DOHH2 (cell line): ENCODE data around the gene STK4.

Experiments used
- CTCF ChIP-seq: fragments of 200-600 bp; sonication (generic); IDR thresholded peaks from one replicate; pipeline ENCODE4 v1.5.1; 2014; ENCODE audit warnings: antibody characterized with exemption, mild to moderate bottlenecking, low read depth, low read length; ENCODE audit not compliant: poor library complexity, severe bottlenecking
- EZH2phosphoT487 ChIP-seq: fragments of 200-600 bp; sonication (generic); IDR thresholded peaks from 2 replicates; pipeline ENCODE4 v1.6.1; 2017; ENCODE audit warnings: borderline replicate concordance, mild to moderate bottlenecking, antibody characterized with exemption, low read length, moderate library complexity, mixed read lengths

- TF ChIP-seq CTCF (no peak), EZH2phosphoT487 (no peak)
Observed at GRCh38 chr20:45083127-45083526, 116.8 kb downstream of the STK4 start.
